Measurements from ENCODE around the gene DOCK4. TPM values are rescaled to one million over a fixed set of nuclear protein-coding genes. Genes with fewer than 3 reads are reported as not detected.

DOCK4 gene
- total RNA-seq, 1 donor from 2014 or later: 100 TPM

DNA sequence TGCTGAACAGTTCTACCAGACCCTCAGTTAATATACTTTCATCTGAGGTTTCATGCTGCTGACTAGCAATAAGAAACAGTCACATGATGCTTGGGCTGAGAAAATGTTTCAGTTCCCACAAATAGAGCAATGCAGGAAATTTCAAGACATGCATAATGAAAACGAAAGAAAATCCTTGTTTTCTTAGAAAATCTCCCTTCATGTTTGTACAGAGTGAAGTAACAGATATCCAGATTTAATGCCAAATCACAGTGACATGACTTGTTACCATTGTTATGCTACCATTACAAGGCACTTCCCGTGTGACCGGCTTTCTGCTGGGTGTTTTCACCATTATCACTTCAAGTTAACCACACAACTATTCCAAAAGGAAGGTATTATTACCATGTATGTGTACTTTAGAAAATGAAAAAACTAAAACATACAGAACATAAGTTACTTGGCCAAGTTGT lies 121.7 kb downstream of the DOCK4 start:
- no peaks in the 10 kb centered on the region for H3K27me3 ChIP-seq
- H3K36me3 ChIP-seq: no peaks in the 10 kb centered on the region
- no peak overlapping the region for H3K4me3 ChIP-seq
- peak overlapping the region; percentile 65 for H3K27ac ChIP-seq
- peak; percentile 40 for ATAC-seq
- no peaks in the 10 kb centered on the region for H3K9me3 ChIP-seq
- no peak for DNase-seq
- H3K4me1 ChIP-seq: peaks cover 47% of the 10 kb centered on the region
- intact Hi-C loops (cut with DNase I): no loop called here
- no peak for TF ChIP-seq CTCF (IDR thresholded peaks at IDR 0.05)

GRCh38 chr7:112083776-112084355 lies 122.3 kb downstream of the DOCK4 start:
- no peak for TF ChIP-seq CTCF (IDR thresholded peaks at IDR 0.05)
- H3K36me3 ChIP-seq: no peaks in the 10 kb centered on the region
- intact Hi-C loops (cut with DNase I): no loop called here
- no peak for ATAC-seq
- H3K27ac ChIP-seq: peak overlapping the region; percentile 31
- DNase-seq: no peak
- H3K4me1 ChIP-seq: peaks cover 47% of the 10 kb centered on the region
- no peak overlapping the region for H3K4me3 ChIP-seq
- H3K9me3 ChIP-seq: no peaks in the 10 kb centered on the region
- no peaks in the 10 kb centered on the region for H3K27me3 ChIP-seq

- no peaks in the 10 kb centered on the region for H3K36me3 ChIP-seq
- DNase-seq: no peak
- peaks cover 47% of the 10 kb centered on the region for H3K4me1 ChIP-seq
- no peak overlapping the region for H3K4me3 ChIP-seq
- H3K27ac ChIP-seq: peak overlapping the region; percentile 75
- no peaks in the 10 kb centered on the region for H3K27me3 ChIP-seq
- intact Hi-C loops (cut with DNase I): no loop called here
- no peak for ATAC-seq
- TF ChIP-seq CTCF (IDR thresholded peaks at IDR 0.05): no peak
- H3K9me3 ChIP-seq: no peaks in the 10 kb centered on the region
These were observed 123.9 kb downstream of the DOCK4 start for GRCh38 chr7:112082306-112082705.

GRCh38 chr7:112081778-112082177 lies 124.4 kb downstream of the DOCK4 start:
- Histone ChIP-seq H3K9me3 (no peaks in the 10 kb centered on the region), H3K27me3 (no peaks in the 10 kb centered on the region), H3K4me1 (peaks cover 42% of the 10 kb centered on the region), H3K36me3 (no peaks in the 10 kb centered on the region), H3K4me3 (no peak overlapping the region), H3K27ac (peak overlapping the region; percentile 75)
- ATAC-seq: peak; percentile 84
- intact Hi-C loops (cut with DNase I): no loop called here
- no peak for TF ChIP-seq CTCF (IDR thresholded peaks at IDR 0.05)
- DNase-seq: no peak

GRCh38 chr7:112080978-112081377 lies 125.2 kb downstream of the DOCK4 start:
- ATAC-seq: peak; percentile 80
- H3K27ac ChIP-seq: peak overlapping the region; percentile 75
- H3K4me1 ChIP-seq: peaks cover 39% of the 10 kb centered on the region
- H3K4me3 ChIP-seq: peak overlapping the region; percentile 8
- H3K9me3 ChIP-seq: no peaks in the 10 kb centered on the region
- no peak for DNase-seq
- H3K36me3 ChIP-seq: no peaks in the 10 kb centered on the region
- H3K27me3 ChIP-seq: no peaks in the 10 kb centered on the region
- TF ChIP-seq CTCF (IDR thresholded peaks at IDR 0.05): no peak
- intact Hi-C loops (cut with DNase I): no loop called here

GRCh38 chr7:112080441-112080840 lies 125.8 kb downstream of the DOCK4 start:
- Histone ChIP-seq H3K4me3 (peak overlapping the region; percentile 8), H3K27ac (peak overlapping the region; percentile 75), H3K27me3 (no peaks in the 10 kb centered on the region), H3K4me1 (peaks cover 39% of the 10 kb centered on the region), H3K36me3 (no peaks in the 10 kb centered on the region), H3K9me3 (no peaks in the 10 kb centered on the region)
- ATAC-seq (peak; percentile 78), DNase-seq (no peak)
- intact Hi-C loops (cut with DNase I): no loop called here
- TF ChIP-seq CTCF (IDR thresholded peaks at IDR 0.05): no peak

Data from upper lobe of right lung (tissue), 1 donor.